ENCODE measurements around the gene CHST8.

GRCh38 chr19:33777753-33778088, 156.0 kb downstream of the CHST8 start:
- TF ChIP-seq CTCF (IDR thresholded peaks at IDR 0.05) (no peak), POLR2A (IDR thresholded peaks at IDR 0.05) (no peak)
